GM12873 (cell line): ENCODE measurements around the gene ZMYND15.

ENCODE experiments used
- TF ChIP-seq, protein P1 (sequence below): IDR thresholded peaks from 2 replicates; pipeline ENCODE4 v1.5.1; 2012; ENCODE audit warnings: low read depth, mild to moderate bottlenecking, moderate library complexity, low read length, control low read depth; ENCODE audit not compliant: insufficient read depth; ENCODE audit errors: missing control alignments

ZMYND15 gene

DNA sequence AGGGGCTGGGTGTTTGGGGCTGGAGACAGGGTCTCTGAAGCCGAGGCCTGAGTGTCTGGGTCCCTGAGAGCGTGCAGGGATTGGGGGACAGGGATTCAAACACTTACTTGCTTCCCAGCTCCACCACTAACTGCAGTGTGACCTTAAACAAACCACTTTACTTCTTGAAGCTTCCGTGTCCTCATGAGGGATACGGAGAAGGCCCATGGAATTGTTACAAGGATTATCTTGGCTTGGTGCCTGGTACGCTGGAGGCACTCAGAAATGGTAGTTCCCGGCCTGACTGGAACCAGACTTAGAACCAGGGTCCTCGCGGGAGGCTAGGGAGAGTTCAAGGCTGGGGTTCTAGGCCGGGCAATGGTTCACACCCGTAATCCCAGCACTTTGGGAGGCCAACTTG is 3.0 kb downstream of the ZMYND15 start:
- TF ChIP-seq, protein P1, sequence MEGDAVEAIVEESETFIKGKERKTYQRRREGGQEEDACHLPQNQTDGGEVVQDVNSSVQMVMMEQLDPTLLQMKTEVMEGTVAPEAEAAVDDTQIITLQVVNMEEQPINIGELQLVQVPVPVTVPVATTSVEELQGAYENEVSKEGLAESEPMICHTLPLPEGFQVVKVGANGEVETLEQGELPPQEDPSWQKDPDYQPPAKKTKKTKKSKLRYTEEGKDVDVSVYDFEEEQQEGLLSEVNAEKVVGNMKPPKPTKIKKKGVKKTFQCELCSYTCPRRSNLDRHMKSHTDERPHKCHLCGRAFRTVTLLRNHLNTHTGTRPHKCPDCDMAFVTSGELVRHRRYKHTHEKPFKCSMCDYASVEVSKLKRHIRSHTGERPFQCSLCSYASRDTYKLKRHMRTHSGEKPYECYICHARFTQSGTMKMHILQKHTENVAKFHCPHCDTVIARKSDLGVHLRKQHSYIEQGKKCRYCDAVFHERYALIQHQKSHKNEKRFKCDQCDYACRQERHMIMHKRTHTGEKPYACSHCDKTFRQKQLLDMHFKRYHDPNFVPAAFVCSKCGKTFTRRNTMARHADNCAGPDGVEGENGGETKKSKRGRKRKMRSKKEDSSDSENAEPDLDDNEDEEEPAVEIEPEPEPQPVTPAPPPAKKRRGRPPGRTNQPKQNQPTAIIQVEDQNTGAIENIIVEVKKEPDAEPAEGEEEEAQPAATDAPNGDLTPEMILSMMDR, result no peak

DNA sequence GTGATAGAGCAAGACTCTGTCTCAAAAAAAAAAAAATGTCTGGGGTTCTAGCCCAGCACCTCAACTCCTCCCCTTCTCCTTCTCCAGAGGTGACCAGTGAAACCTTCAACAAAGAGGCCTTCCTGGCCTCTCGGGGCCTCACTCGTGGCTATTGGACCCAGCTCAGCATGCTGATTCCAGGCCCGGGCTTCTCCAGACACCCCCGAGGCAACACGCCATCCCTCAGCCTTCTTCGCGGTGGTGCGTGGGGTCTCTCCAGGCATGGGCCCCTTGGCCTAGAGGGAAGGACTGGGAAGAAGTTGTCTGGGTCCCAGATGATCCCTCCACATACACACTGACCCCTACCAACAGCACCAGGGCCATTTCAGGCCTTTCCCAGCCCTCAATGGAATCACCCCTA is 3.6 kb downstream of the ZMYND15 start:
- TF ChIP-seq, protein P1, result no peak

GRCh38 chr17:4743898-4744297 is 4.3 kb downstream of the ZMYND15 start:
- TF ChIP-seq, protein P1, result no peak

- TF ChIP-seq, protein P1, result no peak
Measured at GRCh38 chr17:4744999-4745969, 5.7 kb downstream of the ZMYND15 start.

- TF ChIP-seq, protein P1, result no peak
Measured at GRCh38 chr17:4747847-4748246, 8.2 kb downstream of the ZMYND15 start.

- TF ChIP-seq, protein P1, result no peak
Measured at GRCh38 chr17:4748686-4749085, 9.1 kb downstream of the ZMYND15 start.

GRCh38 chr17:4750606-4751005 is 11.0 kb downstream of the ZMYND15 start:
- TF ChIP-seq, protein P1, result no peak
